Liver (tissue), 9 donors: ENCODE measurements around the gene COPS2. TPM values are rescaled to one million over a fixed set of nuclear protein-coding genes. Genes with fewer than 3 reads are reported as not detected.

Experiments used
- DNase-seq: peaks from one replicate; pipeline ENCODE4 v3.0.0-alpha.2; 2017; ENCODE audit warnings: low spot score
- H3K27ac ChIP-seq, 2 donors: one replicate each; pipeline ENCODE4 v1.7.0; 2013; ENCODE audit warnings: inconsistent platforms in 2 of 2, low read length in 2 of 2, control low read depth in 1 of 2, low read depth in 1 of 2, mild to moderate bottlenecking in 1 of 2
- H3K27me3 ChIP-seq, 4 donors: one replicate each; pipeline versions ENCODE4 v1.6.1 to v1.7.0; 2013; ENCODE audit warnings: low read length in 3 of 4, inconsistent platforms in 1 of 4, mild to moderate bottlenecking in 1 of 4, moderate library complexity in 1 of 4; ENCODE audit not compliant: control insufficient read depth in 4 of 4, insufficient read depth in 4 of 4
- H3K36me3 ChIP-seq, 4 donors: one replicate each; pipeline versions ENCODE4 v1.6.1 to v1.7.0; 2013; ENCODE audit warnings: low read length in 3 of 4, mild to moderate bottlenecking in 3 of 4, low read depth in 1 of 4, moderate library complexity in 1 of 4; ENCODE audit not compliant: control insufficient read depth in 4 of 4, insufficient read depth in 3 of 4
- H3K4me1 ChIP-seq, 4 donors: one replicate each; pipeline versions ENCODE4 v1.6.1 to v1.7.0; 2013; ENCODE audit warnings: low read length in 3 of 4, mild to moderate bottlenecking in 3 of 4, moderate library complexity in 1 of 4; ENCODE audit not compliant: control insufficient read depth in 4 of 4, insufficient read depth in 4 of 4
- H3K4me3 ChIP-seq, 3 donors: one replicate each; pipeline versions ENCODE4 v1.6.1 to v1.7.0; 2013; ENCODE audit warnings: low read length in 3 of 3, control low read depth in 1 of 3, low read depth in 1 of 3, mild to moderate bottlenecking in 1 of 3
- H3K9ac ChIP-seq, 2 donors: one replicate each; pipeline ENCODE4 v1.7.0; 2013; ENCODE audit warnings: low read length in 2 of 2, mild to moderate bottlenecking in 2 of 2, moderate library complexity in 2 of 2, control low read depth in 1 of 2, low read depth in 1 of 2
- H3K9me3 ChIP-seq, 4 donors: one replicate each; pipeline versions ENCODE4 v1.6.1 to v1.7.0; 2013; ENCODE audit warnings: low read length in 3 of 4; ENCODE audit not compliant: control insufficient read depth in 4 of 4
- EGR1 ChIP-seq, 2 donors: IDR thresholded peaks; 2 replicates each; pipeline ENCODE4 v1.6.1; 2016 to 2018; ENCODE audit warnings: antibody characterized with exemption in 2 of 2, low read depth in 2 of 2
- FOXA1 ChIP-seq: IDR thresholded peaks from 2 replicates; pipeline ENCODE4 v1.6.1; 2016; ENCODE audit warnings: antibody characterized with exemption
- FOXA2 ChIP-seq: IDR thresholded peaks from 2 replicates; pipeline ENCODE4 v1.6.1; 2016; ENCODE audit warnings: antibody characterized with exemption
- GABPA ChIP-seq, 2 donors: IDR thresholded peaks in 1 of 2; conservative IDR thresholded peaks in 1 of 2; 2 replicates each; pipeline ENCODE4 v1.6.1; 2016; ENCODE audit warnings: antibody characterized with exemption in 2 of 2, mild to moderate bottlenecking in 1 of 2, moderate library complexity in 1 of 2
- HNF4A ChIP-seq, 2 donors: conservative IDR thresholded peaks; 2 replicates each; pipeline ENCODE4 v1.6.1; 2016; ENCODE audit warnings: antibody characterized with exemption in 2 of 2, mild to moderate bottlenecking in 2 of 2
- HNF4G ChIP-seq: IDR thresholded peaks from 2 replicates; pipeline ENCODE4 v1.6.1; 2016; ENCODE audit warnings: antibody characterized with exemption
- JUND ChIP-seq, 2 donors: IDR thresholded peaks; 2 replicates each; pipeline ENCODE4 v1.6.1; 2016; ENCODE audit warnings: antibody characterized with exemption in 2 of 2
- NR2F2 ChIP-seq: IDR thresholded peaks from 2 replicates; pipeline ENCODE4 v1.6.1; 2016; ENCODE audit warnings: antibody characterized with exemption
- RAD21 ChIP-seq, 2 donors: IDR thresholded peaks; 2 replicates each; pipeline ENCODE4 v1.6.1; 2016; ENCODE audit warnings: antibody characterized with exemption in 2 of 2, mild to moderate bottlenecking in 2 of 2
- RXRA ChIP-seq, 2 donors: IDR thresholded peaks; 2 replicates each; pipeline ENCODE4 v1.6.1; 2017 to 2018; ENCODE audit warnings: antibody characterized with exemption in 2 of 2, mild to moderate bottlenecking in 1 of 2
- SP1 ChIP-seq: IDR thresholded peaks from 2 replicates; pipeline ENCODE4 v1.6.1; 2018; ENCODE audit warnings: antibody characterized with exemption, mild to moderate bottlenecking
- TAF1 ChIP-seq: conservative IDR thresholded peaks from 2 replicates; pipeline ENCODE4 v1.6.1; 2016; ENCODE audit warnings: antibody characterized with exemption, mild to moderate bottlenecking
- YY1 ChIP-seq: IDR thresholded peaks from 2 replicates; pipeline ENCODE4 v1.6.1; 2016; ENCODE audit warnings: antibody characterized with exemption, mild to moderate bottlenecking
- WGBS: extraction: QIAGEN DNeasy Blood & Tissue Kit; methylation state at CpG from one replicate; pipeline ENCODE4 v1.1.7; 2013; 5-methylcytosine and 5-hydroxymethylcytosine counted together
- polyA plus RNA-seq, 2 donors: library from polyadenylated mRNA; stranded (reverse) in 1 of 2; unstranded in 1 of 2; fragments of 200-250 nt in 1 of 2; fragments of >200 nt in 1 of 2; fragmentation: Nextera tagmentation in 1 of 2; extraction: Ambion mirVana in 1 of 2; gene quantifications; one replicate each; pipeline versions ENCODE4 v1.2.1 to v1.2.3, GENCODE V29; 2013 to 2015
- total RNA-seq, 2 donors: library from RNA; depleted of rRNA; stranded (reverse); fragments of >200 nt; gene quantifications; one replicate each; pipeline ENCODE4 v1.2.3, GENCODE V29; 2014
- TF ChIP-seq, protein P1 (sequence below): IDR thresholded peaks from 2 replicates; pipeline ENCODE4 v1.6.1; 2016; ENCODE audit warnings: antibody characterized with exemption
- TF ChIP-seq, protein P2 (sequence below): IDR thresholded peaks from 2 replicates; pipeline ENCODE4 v1.6.1; 2016; ENCODE audit warnings: antibody characterized with exemption, mild to moderate bottlenecking
- TF ChIP-seq, protein P3 (sequence below): fragments of 150-350 bp; IDR thresholded peaks from 2 replicates; pipeline ENCODE4 v1.5.1; 2017; ENCODE audit warnings: improper control_type of control experiment, low read depth, low read length; ENCODE audit not compliant: missing input control
- TF ChIP-seq, protein P4 (sequence below): IDR thresholded peaks from 2 replicates; pipeline ENCODE4 v1.6.1; 2016; ENCODE audit warnings: antibody characterized with exemption
- TF ChIP-seq, protein P5 (sequence below): IDR thresholded peaks from 2 replicates; pipeline ENCODE4 v1.6.1; 2016; ENCODE audit warnings: antibody characterized with exemption
- donor health status: healthy.
- donor health status: healthy.
- donor health status: healthy.
- donor health status: healthy.
- donor health status: healthy.

Gene COPS2
- total and polyA plus RNA-seq, 4 donors: 14.0 to 36.0 (median 25.5) TPM

DNA sequence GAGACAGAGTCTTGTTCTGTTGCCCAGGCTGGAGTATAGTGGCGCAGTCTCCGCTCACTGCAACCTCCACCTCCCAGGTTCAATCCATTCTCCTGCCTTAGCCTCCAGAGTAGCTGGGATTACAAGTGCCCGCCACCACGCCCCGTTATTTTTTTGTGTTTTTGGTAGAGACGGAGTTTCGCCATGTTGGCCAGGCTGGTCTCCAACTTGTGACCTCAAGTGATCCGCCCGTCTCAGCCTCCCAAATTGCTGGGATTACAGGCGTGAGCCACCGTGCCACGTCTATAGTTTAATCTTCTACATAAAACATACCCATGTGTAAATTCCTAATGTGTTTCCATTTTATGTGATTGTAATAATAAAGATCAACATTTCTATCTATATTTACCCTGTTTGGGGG, 16.4 kb upstream of the COPS2 start:
- Histone ChIP-seq H3K4me3 (no peak overlapping the region), H3K9me3 (no peaks in the 10 kb centered on the region), H3K4me1 (peaks cover 2 to 18% (median 5%) of the 10 kb centered on the region in 4 donors), H3K36me3 (no peaks in the 10 kb centered on the region), H3K27me3 (no peaks in the 10 kb centered on the region), H3K27ac (no peak overlapping the region), H3K9ac (no peak overlapping the region)
- no peak for TF ChIP-seq RXRA (IDR thresholded peaks at IDR 0.05)
- TF ChIP-seq, protein P1, sequence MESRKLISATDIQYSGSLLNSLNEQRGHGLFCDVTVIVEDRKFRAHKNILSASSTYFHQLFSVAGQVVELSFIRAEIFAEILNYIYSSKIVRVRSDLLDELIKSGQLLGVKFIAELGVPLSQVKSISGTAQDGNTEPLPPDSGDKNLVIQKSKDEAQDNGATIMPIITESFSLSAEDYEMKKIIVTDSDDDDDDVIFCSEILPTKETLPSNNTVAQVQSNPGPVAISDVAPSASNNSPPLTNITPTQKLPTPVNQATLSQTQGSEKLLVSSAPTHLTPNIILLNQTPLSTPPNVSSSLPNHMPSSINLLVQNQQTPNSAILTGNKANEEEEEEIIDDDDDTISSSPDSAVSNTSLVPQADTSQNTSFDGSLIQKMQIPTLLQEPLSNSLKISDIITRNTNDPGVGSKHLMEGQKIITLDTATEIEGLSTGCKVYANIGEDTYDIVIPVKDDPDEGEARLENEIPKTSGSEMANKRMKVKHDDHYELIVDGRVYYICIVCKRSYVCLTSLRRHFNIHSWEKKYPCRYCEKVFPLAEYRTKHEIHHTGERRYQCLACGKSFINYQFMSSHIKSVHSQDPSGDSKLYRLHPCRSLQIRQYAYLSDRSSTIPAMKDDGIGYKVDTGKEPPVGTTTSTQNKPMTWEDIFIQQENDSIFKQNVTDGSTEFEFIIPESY: no peak
- no peak for TF ChIP-seq NR2F2
- TF ChIP-seq, protein P2, sequence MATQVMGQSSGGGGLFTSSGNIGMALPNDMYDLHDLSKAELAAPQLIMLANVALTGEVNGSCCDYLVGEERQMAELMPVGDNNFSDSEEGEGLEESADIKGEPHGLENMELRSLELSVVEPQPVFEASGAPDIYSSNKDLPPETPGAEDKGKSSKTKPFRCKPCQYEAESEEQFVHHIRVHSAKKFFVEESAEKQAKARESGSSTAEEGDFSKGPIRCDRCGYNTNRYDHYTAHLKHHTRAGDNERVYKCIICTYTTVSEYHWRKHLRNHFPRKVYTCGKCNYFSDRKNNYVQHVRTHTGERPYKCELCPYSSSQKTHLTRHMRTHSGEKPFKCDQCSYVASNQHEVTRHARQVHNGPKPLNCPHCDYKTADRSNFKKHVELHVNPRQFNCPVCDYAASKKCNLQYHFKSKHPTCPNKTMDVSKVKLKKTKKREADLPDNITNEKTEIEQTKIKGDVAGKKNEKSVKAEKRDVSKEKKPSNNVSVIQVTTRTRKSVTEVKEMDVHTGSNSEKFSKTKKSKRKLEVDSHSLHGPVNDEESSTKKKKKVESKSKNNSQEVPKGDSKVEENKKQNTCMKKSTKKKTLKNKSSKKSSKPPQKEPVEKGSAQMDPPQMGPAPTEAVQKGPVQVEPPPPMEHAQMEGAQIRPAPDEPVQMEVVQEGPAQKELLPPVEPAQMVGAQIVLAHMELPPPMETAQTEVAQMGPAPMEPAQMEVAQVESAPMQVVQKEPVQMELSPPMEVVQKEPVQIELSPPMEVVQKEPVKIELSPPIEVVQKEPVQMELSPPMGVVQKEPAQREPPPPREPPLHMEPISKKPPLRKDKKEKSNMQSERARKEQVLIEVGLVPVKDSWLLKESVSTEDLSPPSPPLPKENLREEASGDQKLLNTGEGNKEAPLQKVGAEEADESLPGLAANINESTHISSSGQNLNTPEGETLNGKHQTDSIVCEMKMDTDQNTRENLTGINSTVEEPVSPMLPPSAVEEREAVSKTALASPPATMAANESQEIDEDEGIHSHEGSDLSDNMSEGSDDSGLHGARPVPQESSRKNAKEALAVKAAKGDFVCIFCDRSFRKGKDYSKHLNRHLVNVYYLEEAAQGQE: no peak
- TF ChIP-seq GABPA (IDR thresholded peaks at IDR 0.05 in 1 of 2, conservative IDR thresholded peaks at IDR 0.05 in 1 of 2): no peak
- no peak for TF ChIP-seq JUND (IDR thresholded peaks at IDR 0.05)
- TF ChIP-seq FOXA2: no peak
- no peak for TF ChIP-seq RAD21 (IDR thresholded peaks at IDR 0.05)
- no peak for TF ChIP-seq EGR1 (IDR thresholded peaks at IDR 0.05; ENCODE audit: low read depth in 2 of 2)
- no peak for TF ChIP-seq FOXA1
- TF ChIP-seq HNF4A (conservative IDR thresholded peaks at IDR 0.05): no peak
- TF ChIP-seq YY1: no peak
- TF ChIP-seq TAF1: no peak
- TF ChIP-seq, protein P3, sequence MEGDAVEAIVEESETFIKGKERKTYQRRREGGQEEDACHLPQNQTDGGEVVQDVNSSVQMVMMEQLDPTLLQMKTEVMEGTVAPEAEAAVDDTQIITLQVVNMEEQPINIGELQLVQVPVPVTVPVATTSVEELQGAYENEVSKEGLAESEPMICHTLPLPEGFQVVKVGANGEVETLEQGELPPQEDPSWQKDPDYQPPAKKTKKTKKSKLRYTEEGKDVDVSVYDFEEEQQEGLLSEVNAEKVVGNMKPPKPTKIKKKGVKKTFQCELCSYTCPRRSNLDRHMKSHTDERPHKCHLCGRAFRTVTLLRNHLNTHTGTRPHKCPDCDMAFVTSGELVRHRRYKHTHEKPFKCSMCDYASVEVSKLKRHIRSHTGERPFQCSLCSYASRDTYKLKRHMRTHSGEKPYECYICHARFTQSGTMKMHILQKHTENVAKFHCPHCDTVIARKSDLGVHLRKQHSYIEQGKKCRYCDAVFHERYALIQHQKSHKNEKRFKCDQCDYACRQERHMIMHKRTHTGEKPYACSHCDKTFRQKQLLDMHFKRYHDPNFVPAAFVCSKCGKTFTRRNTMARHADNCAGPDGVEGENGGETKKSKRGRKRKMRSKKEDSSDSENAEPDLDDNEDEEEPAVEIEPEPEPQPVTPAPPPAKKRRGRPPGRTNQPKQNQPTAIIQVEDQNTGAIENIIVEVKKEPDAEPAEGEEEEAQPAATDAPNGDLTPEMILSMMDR: no peak
- TF ChIP-seq SP1: no peak
- TF ChIP-seq, protein P4, sequence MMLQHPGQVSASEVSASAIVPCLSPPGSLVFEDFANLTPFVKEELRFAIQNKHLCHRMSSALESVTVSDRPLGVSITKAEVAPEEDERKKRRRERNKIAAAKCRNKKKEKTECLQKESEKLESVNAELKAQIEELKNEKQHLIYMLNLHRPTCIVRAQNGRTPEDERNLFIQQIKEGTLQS: no peak
- TF ChIP-seq HNF4G: no peak
- TF ChIP-seq, protein P5, sequence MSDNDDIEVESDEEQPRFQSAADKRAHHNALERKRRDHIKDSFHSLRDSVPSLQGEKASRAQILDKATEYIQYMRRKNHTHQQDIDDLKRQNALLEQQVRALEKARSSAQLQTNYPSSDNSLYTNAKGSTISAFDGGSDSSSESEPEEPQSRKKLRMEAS: no peak
- DNase-seq: no peak
- 98% methylated on average over 12 of the region's 12 CpGs for WGBS
